Measurements from ENCODE around the gene CYP4A11.
"Not testable (repeated sequence)": the region's sequence is repeated elsewhere in the genome, so short reads cannot be mapped to it uniquely, and the experiment has no call there.

The CYP4A11 gene

DNA sequence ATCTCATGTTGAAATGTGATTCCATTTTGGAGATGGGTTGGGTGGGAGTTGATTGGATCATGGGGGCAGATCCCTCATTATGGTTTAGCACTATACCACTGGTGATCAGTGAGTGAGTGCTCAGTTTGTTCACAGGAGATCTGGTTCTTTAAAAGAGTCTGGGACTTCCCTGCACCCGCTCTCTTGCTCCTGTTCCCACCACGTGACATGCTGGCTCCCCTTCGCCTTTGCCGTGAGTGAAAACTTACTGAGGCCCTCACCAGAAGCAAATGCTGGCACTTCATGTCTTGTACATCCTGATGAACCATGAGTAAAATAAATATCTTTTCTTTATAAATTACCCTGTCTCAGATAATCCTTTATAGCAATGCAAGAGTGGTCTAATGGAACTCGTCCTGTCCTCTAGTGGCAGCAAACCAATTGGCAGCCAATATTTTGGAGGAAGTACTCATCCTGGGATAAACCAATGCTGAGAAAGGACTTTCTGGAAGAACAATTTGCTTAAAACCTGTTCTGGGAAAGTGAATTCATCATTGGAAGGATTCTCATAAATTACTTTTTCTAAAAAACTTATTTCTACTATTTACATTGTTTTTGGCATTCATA, 27.8 kb upstream of the CYP4A11 start:
- no peaks in the 10 kb centered on the region for H4K20me1 ChIP-seq (ENCODE audit: insufficient read depth)
- TF ChIP-seq, protein P1, sequence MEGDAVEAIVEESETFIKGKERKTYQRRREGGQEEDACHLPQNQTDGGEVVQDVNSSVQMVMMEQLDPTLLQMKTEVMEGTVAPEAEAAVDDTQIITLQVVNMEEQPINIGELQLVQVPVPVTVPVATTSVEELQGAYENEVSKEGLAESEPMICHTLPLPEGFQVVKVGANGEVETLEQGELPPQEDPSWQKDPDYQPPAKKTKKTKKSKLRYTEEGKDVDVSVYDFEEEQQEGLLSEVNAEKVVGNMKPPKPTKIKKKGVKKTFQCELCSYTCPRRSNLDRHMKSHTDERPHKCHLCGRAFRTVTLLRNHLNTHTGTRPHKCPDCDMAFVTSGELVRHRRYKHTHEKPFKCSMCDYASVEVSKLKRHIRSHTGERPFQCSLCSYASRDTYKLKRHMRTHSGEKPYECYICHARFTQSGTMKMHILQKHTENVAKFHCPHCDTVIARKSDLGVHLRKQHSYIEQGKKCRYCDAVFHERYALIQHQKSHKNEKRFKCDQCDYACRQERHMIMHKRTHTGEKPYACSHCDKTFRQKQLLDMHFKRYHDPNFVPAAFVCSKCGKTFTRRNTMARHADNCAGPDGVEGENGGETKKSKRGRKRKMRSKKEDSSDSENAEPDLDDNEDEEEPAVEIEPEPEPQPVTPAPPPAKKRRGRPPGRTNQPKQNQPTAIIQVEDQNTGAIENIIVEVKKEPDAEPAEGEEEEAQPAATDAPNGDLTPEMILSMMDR (conservative IDR thresholded peaks at IDR 0.05; ENCODE audit: low read depth, low read length), result no peak
- no peak overlapping the region for H3K4me2 ChIP-seq
- H3K4me3 ChIP-seq (IDR thresholded peaks at IDR 0.05; ENCODE audit: insufficient read depth, low read depth, low read length), result no peak overlapping the region
- H3K79me2 ChIP-seq (ENCODE audit: insufficient read depth, low read depth), result no peaks in the 10 kb centered on the region
- H3K27ac ChIP-seq, result no peak overlapping the region
- H2AFZ ChIP-seq (ENCODE audit: low read depth), result no peak overlapping the region
- H3K27me3 ChIP-seq (ENCODE audit: insufficient read depth, low read depth), result no peaks in the 10 kb centered on the region
- no peak overlapping the region for H3K9ac ChIP-seq
- no peaks in the 10 kb centered on the region for H3K4me1 ChIP-seq (ENCODE audit: low read depth, poor library complexity, severe bottlenecking)
- H3K36me3 ChIP-seq (ENCODE audit: insufficient read depth), result no peaks in the 10 kb centered on the region

DNA sequence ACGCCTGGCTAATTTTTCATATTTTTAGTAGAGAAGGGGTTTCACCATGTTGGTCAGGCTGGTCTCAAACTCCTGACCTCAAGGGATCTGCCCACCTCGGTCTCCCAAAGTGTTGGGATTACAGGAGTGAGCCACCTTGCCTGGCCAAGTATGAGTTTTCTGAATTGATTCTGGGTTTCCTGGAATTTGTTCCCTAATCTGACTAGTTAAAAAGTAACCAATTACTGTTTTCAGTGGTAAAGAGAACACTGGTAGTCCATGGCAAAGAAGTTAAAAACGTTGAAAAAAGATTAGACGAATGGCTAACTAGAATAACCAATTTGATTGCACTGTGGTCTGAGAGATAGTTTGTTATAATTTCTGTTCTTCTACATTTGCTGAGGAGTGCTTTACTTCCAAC, 21.0 kb upstream of the CYP4A11 start:
- H3K4me3 ChIP-seq (IDR thresholded peaks at IDR 0.05; ENCODE audit: insufficient read depth, low read depth, low read length); H3K4me2 ChIP-seq; H3K27me3 ChIP-seq (ENCODE audit: insufficient read depth, low read depth); H3K36me3 ChIP-seq (ENCODE audit: insufficient read depth); H2AFZ ChIP-seq (ENCODE audit: low read depth); H3K79me2 ChIP-seq (ENCODE audit: insufficient read depth, low read depth); H3K4me1 ChIP-seq (ENCODE audit: low read depth, poor library complexity, severe bottlenecking); H4K20me1 ChIP-seq (ENCODE audit: insufficient read depth); H3K27ac ChIP-seq; H3K9ac ChIP-seq: not testable (repeated sequence)

DNA sequence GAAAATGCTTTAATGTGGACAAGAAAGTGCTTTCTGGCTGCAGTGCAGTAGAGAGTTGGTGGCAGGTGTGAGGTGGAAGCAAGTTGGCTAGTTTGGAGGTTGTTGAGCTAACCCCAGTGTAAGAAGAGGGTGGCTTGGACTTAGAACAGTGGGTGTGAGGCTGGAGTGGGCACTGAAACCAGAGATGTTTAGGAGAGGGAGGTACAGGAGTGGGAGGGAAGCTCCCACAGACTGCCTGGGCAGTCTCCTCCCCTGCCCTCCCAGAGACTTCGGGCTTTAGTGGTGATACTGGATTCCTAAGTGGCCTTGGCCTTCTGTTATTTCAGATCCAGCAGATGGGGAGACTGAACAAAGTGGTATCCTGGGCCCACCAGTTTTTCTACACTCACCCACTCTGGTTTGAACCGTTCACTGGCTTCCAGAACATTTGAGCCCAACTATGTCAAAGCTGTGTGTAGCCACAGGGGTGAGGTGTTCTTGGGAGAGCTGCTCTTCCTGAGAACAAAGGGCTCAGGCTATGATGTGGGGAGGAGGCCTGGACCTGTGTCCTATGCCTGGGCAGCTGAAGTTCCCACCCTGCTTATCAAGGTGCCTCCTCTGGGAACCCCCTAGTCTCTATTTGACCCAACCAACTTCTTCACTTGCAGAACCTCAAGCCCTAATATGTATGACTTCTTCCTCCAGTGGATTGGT, 19.9 kb upstream of the CYP4A11 start:
- H4K20me1 ChIP-seq (ENCODE audit: insufficient read depth), result no peaks in the 10 kb centered on the region
- TF ChIP-seq, protein P1 (conservative IDR thresholded peaks at IDR 0.05; ENCODE audit: low read depth, low read length), result no peak
- no peaks in the 10 kb centered on the region for H3K27me3 ChIP-seq (ENCODE audit: insufficient read depth, low read depth)
- no peak overlapping the region for H3K4me2 ChIP-seq
- H3K9ac ChIP-seq, result no peak overlapping the region
- H3K79me2 ChIP-seq (ENCODE audit: insufficient read depth, low read depth), result no peaks in the 10 kb centered on the region
- H3K4me1 ChIP-seq (ENCODE audit: low read depth, poor library complexity, severe bottlenecking), result no peaks in the 10 kb centered on the region
- H3K4me3 ChIP-seq (IDR thresholded peaks at IDR 0.05; ENCODE audit: insufficient read depth, low read depth, low read length), result no peak overlapping the region
- no peak overlapping the region for H3K27ac ChIP-seq
- no peak overlapping the region for H2AFZ ChIP-seq (ENCODE audit: low read depth)
- H3K36me3 ChIP-seq (ENCODE audit: insufficient read depth), result no peaks in the 10 kb centered on the region

DNA sequence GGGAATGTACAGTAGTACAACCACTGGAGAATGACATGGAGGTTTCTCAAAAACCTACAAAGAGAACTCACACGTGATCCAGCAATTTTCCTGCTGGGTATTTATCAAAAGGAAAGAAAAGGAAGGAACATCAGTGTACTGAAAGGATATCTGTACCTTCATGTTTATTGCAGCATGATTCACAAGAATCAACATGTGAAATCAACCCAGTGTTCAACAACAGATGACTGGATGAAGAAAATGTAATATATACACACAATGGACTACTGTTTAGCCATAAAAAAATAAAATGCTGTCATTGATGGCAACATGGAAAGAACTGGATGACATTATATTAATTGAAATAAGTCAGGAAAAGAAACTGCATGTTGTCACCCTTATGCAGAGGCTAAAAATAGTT, 19.0 kb upstream of the CYP4A11 start:
- Histone ChIP-seq H3K9ac (no peak overlapping the region), H3K27me3 (ENCODE audit: insufficient read depth, low read depth) (no peaks in the 10 kb centered on the region), H3K27ac (no peak overlapping the region), H3K4me2 (no peak overlapping the region), H4K20me1 (ENCODE audit: insufficient read depth) (no peaks in the 10 kb centered on the region), H3K36me3 (ENCODE audit: insufficient read depth) (no peaks in the 10 kb centered on the region), H3K4me1 (ENCODE audit: low read depth, poor library complexity, severe bottlenecking) (no peaks in the 10 kb centered on the region), H3K4me3 (IDR thresholded peaks at IDR 0.05; ENCODE audit: insufficient read depth, low read depth, low read length) (no peak overlapping the region), H3K79me2 (ENCODE audit: insufficient read depth, low read depth) (no peaks in the 10 kb centered on the region), H2AFZ (ENCODE audit: low read depth) (no peak overlapping the region)
- TF ChIP-seq, protein P1 (conservative IDR thresholded peaks at IDR 0.05; ENCODE audit: low read depth, low read length), result no peak

DNA sequence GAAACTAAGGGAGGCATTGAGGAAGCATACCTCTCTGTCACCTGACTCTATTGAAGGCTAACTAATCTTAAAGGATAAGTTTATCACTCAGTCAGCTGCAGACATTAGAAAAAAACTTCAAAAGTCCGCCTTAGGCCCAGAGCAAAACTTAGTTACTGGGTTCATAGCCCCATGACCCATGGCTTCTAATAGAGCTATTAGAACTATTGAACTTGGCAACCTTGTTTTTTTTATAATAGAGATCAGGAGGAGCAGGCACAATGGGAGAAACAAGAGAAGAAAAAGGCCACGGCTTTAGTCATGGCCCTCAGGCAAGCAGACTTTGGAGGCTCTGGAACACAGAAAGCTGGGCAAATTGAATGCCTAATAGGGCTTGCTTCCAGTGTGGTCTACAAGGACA, 13.8 kb upstream of the CYP4A11 start:
- H3K79me2 ChIP-seq (ENCODE audit: insufficient read depth, low read depth); H3K4me1 ChIP-seq (ENCODE audit: low read depth, poor library complexity, severe bottlenecking); H3K27ac ChIP-seq; H4K20me1 ChIP-seq (ENCODE audit: insufficient read depth); H3K4me3 ChIP-seq (IDR thresholded peaks at IDR 0.05; ENCODE audit: insufficient read depth, low read depth, low read length); H3K36me3 ChIP-seq (ENCODE audit: insufficient read depth); H2AFZ ChIP-seq (ENCODE audit: low read depth); H3K4me2 ChIP-seq; H3K27me3 ChIP-seq (ENCODE audit: insufficient read depth, low read depth); H3K9ac ChIP-seq: not testable (repeated sequence)

DNA sequence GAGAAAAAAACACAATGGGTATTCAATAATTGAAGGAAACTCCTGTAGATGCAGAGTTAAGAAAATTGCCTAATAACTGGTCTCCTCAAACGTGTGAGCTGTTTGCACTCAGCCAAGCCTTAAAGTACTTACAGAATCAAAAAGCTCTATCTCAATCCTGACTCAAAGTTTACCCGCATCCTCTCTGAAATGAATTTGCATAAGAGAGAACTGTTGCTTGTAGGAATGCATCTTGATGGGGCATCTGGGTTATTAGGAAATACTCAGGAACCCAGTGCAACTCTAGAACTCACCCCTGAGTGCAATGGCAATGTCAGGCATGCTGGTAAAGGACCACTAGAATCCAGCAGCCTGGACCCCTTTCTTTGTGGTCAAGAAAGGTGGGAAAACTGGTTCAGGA, 12.6 kb upstream of the CYP4A11 start:
- H3K4me3 ChIP-seq (IDR thresholded peaks at IDR 0.05; ENCODE audit: insufficient read depth, low read depth, low read length); H3K27me3 ChIP-seq (ENCODE audit: insufficient read depth, low read depth); H3K79me2 ChIP-seq (ENCODE audit: insufficient read depth, low read depth); H3K4me1 ChIP-seq (ENCODE audit: low read depth, poor library complexity, severe bottlenecking); H2AFZ ChIP-seq (ENCODE audit: low read depth); H3K4me2 ChIP-seq; H3K36me3 ChIP-seq (ENCODE audit: insufficient read depth); H4K20me1 ChIP-seq (ENCODE audit: insufficient read depth); H3K27ac ChIP-seq; H3K9ac ChIP-seq: not testable (repeated sequence)

DNA sequence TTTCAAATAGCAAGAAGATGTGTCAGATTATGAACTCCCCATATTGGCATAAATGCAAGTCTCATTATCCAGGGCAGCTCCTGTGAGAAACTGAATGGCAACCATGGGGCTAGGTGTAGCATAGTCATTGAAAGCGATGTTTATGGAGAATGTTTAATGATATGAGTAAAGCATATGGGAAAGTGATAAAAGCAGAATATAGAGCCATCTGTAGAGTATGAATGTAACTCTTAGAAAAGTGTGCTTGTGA, 8.1 kb upstream of the CYP4A11 start:
- not testable (repeated sequence) for H3K36me3 ChIP-seq (ENCODE audit: insufficient read depth); H3K4me1 ChIP-seq (ENCODE audit: low read depth, poor library complexity, severe bottlenecking); H3K4me3 ChIP-seq (IDR thresholded peaks at IDR 0.05; ENCODE audit: insufficient read depth, low read depth, low read length); H3K27me3 ChIP-seq (ENCODE audit: insufficient read depth, low read depth); H3K4me2 ChIP-seq; H4K20me1 ChIP-seq (ENCODE audit: insufficient read depth); H3K9ac ChIP-seq; H3K27ac ChIP-seq; H3K79me2 ChIP-seq (ENCODE audit: insufficient read depth, low read depth); H2AFZ ChIP-seq (ENCODE audit: low read depth)
